CD14-positive monocyte (primary cell): ENCODE measurements around the gene TRIM41. TPM values are rescaled to one million over a fixed set of nuclear protein-coding genes. Genes with fewer than 3 reads are reported as not detected.
"Not testable (repeated sequence)": the region's sequence is repeated elsewhere in the genome, so short reads cannot be mapped to it uniquely, and the experiment has no call there.

Experiments
- DNase-seq, 3 donors: peaks; one replicate each; pipeline ENCODE4 v3.0.0-alpha.2; 2011 to 2022
- H2AFZ ChIP-seq: 2 replicates; pipeline ENCODE4 v1.6.0; 2012; ENCODE audit warnings: mild to moderate bottlenecking, low read depth, low read length, inconsistent platforms; ENCODE audit not compliant: insufficient read depth, poor library complexity, severe bottlenecking
- H3K27ac ChIP-seq, 2 donors: 1 replicate in 1 of 2; 2 replicates in 1 of 2; pipeline ENCODE4 v1.5.1; 2012 to 2013; ENCODE audit warnings: low read length in 2 of 2, control low read depth in 1 of 2, inconsistent platforms in 1 of 2, low read depth in 1 of 2, mild to moderate bottlenecking in 1 of 2
- H3K27me3 ChIP-seq, 2 donors: one replicate each; pipeline versions ENCODE4 v1.6.0 to v1.6.1; 2011 to 2013; ENCODE audit warnings: low read length in 2 of 2; ENCODE audit not compliant: control insufficient read depth in 2 of 2, insufficient read depth in 2 of 2
- H3K36me3 ChIP-seq, 2 donors: replicated peaks in 1 of 2; 1 replicate in 1 of 2; 2 replicates in 1 of 2; pipeline versions ENCODE4 v1.5.1 to v1.6.1; 2012 to 2013; ENCODE audit warnings: low read length in 2 of 2, control low read depth in 1 of 2, inconsistent platforms in 1 of 2, mild to moderate bottlenecking in 1 of 2; ENCODE audit not compliant: insufficient read depth in 2 of 2, control insufficient read depth in 1 of 2
- H3K4me1 ChIP-seq, 2 donors: 1 replicate in 1 of 2; 2 replicates in 1 of 2; pipeline versions ENCODE4 v1.5.1 to v1.6.1; 2012 to 2013; ENCODE audit warnings: low read length in 2 of 2, control low read depth in 1 of 2, inconsistent platforms in 1 of 2, mild to moderate bottlenecking in 1 of 2, moderate library complexity in 1 of 2; ENCODE audit not compliant: insufficient read depth in 2 of 2, control insufficient read depth in 1 of 2
- H3K4me2 ChIP-seq: replicated peaks from 2 replicates; pipeline ENCODE3; 2012; ENCODE audit warnings: low read length, moderate library complexity, mild to moderate bottlenecking; ENCODE audit not compliant: poor library complexity, severe bottlenecking; ENCODE audit errors: extremely low read depth
- H3K4me3 ChIP-seq, 3 experiments: fragments of 200-600 bp in 1 of 3; sonication (generic) in 1 of 3; replicated peaks in 1 of 3; 1 replicate in 2 of 3; 2 replicates in 1 of 3; pipeline ENCODE4 v1.5.1; 2011 to 2013; ENCODE audit warnings: low read length in 3 of 3, mild to moderate bottlenecking in 3 of 3, control low read depth in 2 of 3, low read depth in 2 of 3, inconsistent platforms in 1 of 3, moderate library complexity in 1 of 3
- H3K79me2 ChIP-seq: 2 replicates; pipeline ENCODE4 v1.6.0; 2012; ENCODE audit warnings: mild to moderate bottlenecking, control low read depth, inconsistent platforms, low read length, moderate library complexity; ENCODE audit not compliant: insufficient read depth
- H3K9ac ChIP-seq: 2 replicates; pipeline ENCODE4 v1.6.0; 2017; ENCODE audit warnings: low read length, mild to moderate bottlenecking; ENCODE audit not compliant: insufficient read depth, poor library complexity, severe bottlenecking
- H3K9me3 ChIP-seq, 2 donors: replicated peaks in 1 of 2; 1 replicate in 1 of 2; 2 replicates in 1 of 2; pipeline versions ENCODE4 v1.5.1 to v1.6.1; 2012 to 2013; ENCODE audit warnings: low read length in 2 of 2, control low read depth in 1 of 2; ENCODE audit not compliant: control insufficient read depth in 1 of 2, insufficient read depth in 1 of 2
- H4K20me1 ChIP-seq: 2 replicates; pipeline ENCODE4 v1.6.0; 2012; ENCODE audit warnings: mild to moderate bottlenecking, low read length, control low read depth, moderate library complexity; ENCODE audit not compliant: insufficient read depth
- H3K27ac Mint-ChIP-seq, 7 donors: one replicate each; pipeline ENCODE4 v1.8.0; 2020; ENCODE audit warnings: mild to moderate bottlenecking in 7 of 7, mixed read lengths in 7 of 7, moderate library complexity in 6 of 7, inconsistent platforms in 2 of 7
- H3K27me3 Mint-ChIP-seq, 3 donors: one replicate each; pipeline ENCODE4 v1.8.0; 2021 to 2022; ENCODE audit warnings: low read depth in 3 of 3, mild to moderate bottlenecking in 3 of 3, mixed read lengths in 3 of 3, moderate library complexity in 3 of 3, inconsistent platforms in 1 of 3
- H3K36me3 Mint-ChIP-seq, 2 donors: one replicate each; pipeline ENCODE4 v1.8.0; 2020; ENCODE audit warnings: mixed read lengths in 2 of 2, inconsistent platforms in 1 of 2, mild to moderate bottlenecking in 1 of 2
- H3K4me1 Mint-ChIP-seq: one replicate; pipeline ENCODE4 v1.8.0; 2020; ENCODE audit warnings: mild to moderate bottlenecking, mixed read lengths
- H3K4me3 Mint-ChIP-seq, 2 donors: one replicate each; pipeline ENCODE4 v1.8.0; 2020; ENCODE audit warnings: mild to moderate bottlenecking in 2 of 2, mixed read lengths in 2 of 2, moderate library complexity in 1 of 2
- H3K9me3 Mint-ChIP-seq, 7 donors: one replicate each; pipeline ENCODE4 v1.8.0; 2020 to 2022; ENCODE audit warnings: mixed read lengths in 7 of 7, mild to moderate bottlenecking in 6 of 7, moderate library complexity in 6 of 7, inconsistent platforms in 2 of 7
- WGBS: methylation state at CpG from one replicate; pipeline ENCODE4 v1.1.5; 2013; ENCODE audit warnings: missing lambda C conversion rate; ENCODE audit not compliant: insufficient coverage; 5-methylcytosine and 5-hydroxymethylcytosine counted together
- intact Hi-C, 2 donors: fragments of 100-400 bp; cut with micrococcal nuclease; formaldehyde crosslinking; loops; one replicate each; pipeline versions ENCODE4 v1.15.0 to v1.15.1; 2023
- polyA plus RNA-seq, 3 donors: library from polyadenylated mRNA; depleted of rRNA in 1 of 3; unstranded in 2 of 3; stranded (reverse) in 1 of 3; fragments of 300-500 nt in 2 of 3; fragments of >200 nt in 1 of 3; fragmentation: Illumina TruSeq in 2 of 3; gene quantifications; 1 replicate in 2 of 3; 2 replicates in 1 of 3; pipeline ENCODE4 v1.2.3, GENCODE V29; 2012 to 2021
- TF ChIP-seq, protein P1 (sequence below): fragments of 200-600 bp; IDR thresholded peaks from one replicate; pipeline ENCODE4 v1.8.0; 2022; ENCODE audit warnings: antibody characterized with exemption, mild to moderate bottlenecking

The TRIM41 gene
- polyA plus RNA-seq, 3 donors = 0.12 to 26.4 (median 0.24) TPM

DNA sequence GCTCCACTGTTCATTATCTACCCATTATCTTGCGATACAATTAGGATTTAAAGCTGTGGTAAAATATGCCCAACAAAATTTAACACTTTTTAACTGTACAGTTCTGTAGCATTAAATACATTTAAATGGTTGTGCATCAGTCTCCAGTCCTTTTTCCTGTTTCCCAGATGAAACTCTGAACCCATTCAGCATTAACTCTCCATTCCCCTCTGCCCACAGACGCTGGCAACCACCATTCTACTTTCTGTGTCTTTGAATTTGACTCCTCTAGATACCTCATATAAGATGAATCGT lies 15.2 kb upstream of the TRIM41 start:
- H3K9me3 Mint-ChIP-seq = peaks cover 0 to 16% (median 7%) of the 10 kb centered on the region in 7 donors
- H3K27me3 Mint-ChIP-seq = peaks cover 30 to 36% (median 31%) of the 10 kb centered on the region in 3 donors
- Histone ChIP-seq H3K9me3 (no peaks in the 10 kb centered on the region), H3K27me3 (peaks cover 6 to 30% of the 10 kb centered on the region in 2 donors), H2AFZ (no peak overlapping the region), H4K20me1 (no peaks in the 10 kb centered on the region), H3K27ac (no peak overlapping the region), H3K9ac (no peak overlapping the region), H3K4me1 (peaks cover 41 to 49% of the 10 kb centered on the region in 2 donors), H3K4me2 (peak overlapping the region; percentile 93), H3K79me2 (no peaks in the 10 kb centered on the region), H3K4me3 (peak overlapping the region in 1 of 3 experiments; percentile 81), H3K36me3 (no peaks in the 10 kb centered on the region)
- WGBS = 0% methylated on average over 1 of the region's 3 CpGs
- peaks cover 44% of the 10 kb centered on the region for H3K4me1 Mint-ChIP-seq
- intact Hi-C loops = no loop called here
- peaks cover 8 to 13% of the 10 kb centered on the region in 2 donors for H3K36me3 Mint-ChIP-seq
- TF ChIP-seq, protein P1, sequence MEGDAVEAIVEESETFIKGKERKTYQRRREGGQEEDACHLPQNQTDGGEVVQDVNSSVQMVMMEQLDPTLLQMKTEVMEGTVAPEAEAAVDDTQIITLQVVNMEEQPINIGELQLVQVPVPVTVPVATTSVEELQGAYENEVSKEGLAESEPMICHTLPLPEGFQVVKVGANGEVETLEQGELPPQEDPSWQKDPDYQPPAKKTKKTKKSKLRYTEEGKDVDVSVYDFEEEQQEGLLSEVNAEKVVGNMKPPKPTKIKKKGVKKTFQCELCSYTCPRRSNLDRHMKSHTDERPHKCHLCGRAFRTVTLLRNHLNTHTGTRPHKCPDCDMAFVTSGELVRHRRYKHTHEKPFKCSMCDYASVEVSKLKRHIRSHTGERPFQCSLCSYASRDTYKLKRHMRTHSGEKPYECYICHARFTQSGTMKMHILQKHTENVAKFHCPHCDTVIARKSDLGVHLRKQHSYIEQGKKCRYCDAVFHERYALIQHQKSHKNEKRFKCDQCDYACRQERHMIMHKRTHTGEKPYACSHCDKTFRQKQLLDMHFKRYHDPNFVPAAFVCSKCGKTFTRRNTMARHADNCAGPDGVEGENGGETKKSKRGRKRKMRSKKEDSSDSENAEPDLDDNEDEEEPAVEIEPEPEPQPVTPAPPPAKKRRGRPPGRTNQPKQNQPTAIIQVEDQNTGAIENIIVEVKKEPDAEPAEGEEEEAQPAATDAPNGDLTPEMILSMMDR = no peak
- peak overlapping the region; percentile 92 to 99 for H3K4me3 Mint-ChIP-seq
- no peak overlapping the region for H3K27ac Mint-ChIP-seq
- no peak for DNase-seq

DNA sequence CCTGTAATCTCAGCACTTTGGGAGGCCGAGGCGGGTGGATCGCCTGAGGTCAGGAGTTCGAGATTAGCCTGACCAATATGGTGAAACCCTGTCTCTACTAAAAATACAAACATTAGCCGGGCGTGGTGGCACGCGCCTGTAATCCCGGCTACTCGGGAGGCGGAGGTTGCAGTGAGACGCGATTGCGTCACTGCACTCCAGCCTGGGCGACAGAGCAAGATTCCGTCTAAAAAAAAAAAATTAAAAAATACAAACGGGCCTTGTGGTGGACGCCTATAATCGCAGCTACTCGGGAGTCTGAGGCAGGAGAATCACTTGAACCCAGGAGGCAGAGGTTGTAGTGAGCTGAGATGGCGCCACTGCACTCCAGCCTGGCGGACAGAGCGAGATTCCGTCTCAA lies 14.1 kb upstream of the TRIM41 start:
- intact Hi-C loops, H3K4me2 ChIP-seq, H3K4me3 Mint-ChIP-seq, H3K4me3 ChIP-seq, H3K36me3 ChIP-seq, H3K9ac ChIP-seq, H4K20me1 ChIP-seq, DNase-seq, H3K79me2 ChIP-seq, H3K27ac Mint-ChIP-seq, H2AFZ ChIP-seq, H3K27ac ChIP-seq, H3K9me3 ChIP-seq: not testable (repeated sequence)
- 95% methylated on average over 14 of the region's 24 CpGs for WGBS
- Mint-ChIP-seq H3K9me3 (peaks cover 0 to 16% (median 7%) of the 10 kb centered on the region in 7 donors), H3K4me1 (peaks cover 33% of the 10 kb centered on the region), H3K36me3 (peaks cover 8 to 13% of the 10 kb centered on the region in 2 donors), H3K27me3 (peaks cover 34 to 38% (median 36%) of the 10 kb centered on the region in 3 donors)
- peaks cover 30 to 38% of the 10 kb centered on the region in 2 donors for H3K4me1 ChIP-seq
- peaks cover 6 to 33% of the 10 kb centered on the region in 2 donors for H3K27me3 ChIP-seq

DNA sequence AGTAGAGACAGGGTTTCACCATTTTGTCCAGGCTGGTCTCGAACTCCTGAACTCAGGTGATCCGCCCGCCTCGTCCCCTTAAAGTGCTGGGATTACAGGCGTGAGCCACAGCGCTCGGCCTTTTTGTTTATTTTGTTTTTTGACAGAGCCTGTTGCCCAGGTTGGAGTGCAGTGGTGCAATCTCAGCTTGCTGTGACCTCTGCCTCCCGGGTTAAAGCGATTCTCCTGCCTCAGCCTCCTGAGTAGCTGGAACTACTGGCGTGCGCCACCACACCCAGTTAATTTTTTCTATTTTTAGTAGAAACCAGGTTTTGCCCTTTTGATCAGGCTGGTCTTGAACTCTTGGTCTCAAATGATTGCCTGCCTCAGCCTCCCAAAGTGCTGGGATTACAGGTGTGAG lies 12.9 kb upstream of the TRIM41 start:
- 100% methylated on average over 8 of the region's 11 CpGs for WGBS
- H3K4me2 ChIP-seq, H4K20me1 ChIP-seq, H3K4me3 ChIP-seq, H3K9me3 ChIP-seq, H3K79me2 ChIP-seq, intact Hi-C loops, DNase-seq, H3K27ac ChIP-seq, H3K9ac ChIP-seq, H3K27ac Mint-ChIP-seq, H2AFZ ChIP-seq, H3K36me3 ChIP-seq: not testable (repeated sequence)
- Mint-ChIP-seq H3K4me3 (peak overlapping the region in 1 of 2 donors; percentile 35), H3K36me3 (peaks cover 8 to 13% of the 10 kb centered on the region in 2 donors), H3K9me3 (peaks cover 0 to 16% (median 7%) of the 10 kb centered on the region in 7 donors), H3K27me3 (peaks cover 31 to 35% (median 34%) of the 10 kb centered on the region in 3 donors), H3K4me1 (peaks cover 28% of the 10 kb centered on the region)
- Histone ChIP-seq H3K4me1 (peaks cover 26 to 27% of the 10 kb centered on the region in 2 donors), H3K27me3 (peaks cover 6 to 36% of the 10 kb centered on the region in 2 donors)

DNA sequence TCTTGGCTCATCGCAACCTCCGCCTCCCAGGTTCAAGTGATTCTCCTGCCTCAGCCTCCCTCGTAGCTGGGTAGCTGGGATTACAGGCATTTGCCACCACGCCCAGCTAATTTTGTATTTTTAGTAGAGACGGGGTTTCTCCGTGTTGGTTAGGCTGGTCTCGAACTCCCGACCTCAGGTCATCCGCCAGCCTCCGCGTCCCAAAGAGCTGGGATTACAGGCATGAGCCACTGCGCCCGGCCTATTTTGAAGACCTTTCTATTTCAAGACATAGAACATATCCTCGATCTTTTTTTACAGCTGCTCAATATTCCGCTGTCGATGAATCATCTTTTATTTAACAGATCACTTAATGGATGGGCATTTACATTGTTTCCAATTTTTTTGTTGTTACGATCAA lies 12.4 kb upstream of the TRIM41 start:
- H3K9ac ChIP-seq, intact Hi-C loops, H3K36me3 ChIP-seq, H4K20me1 ChIP-seq, H3K4me3 ChIP-seq, H3K4me2 ChIP-seq, H3K27ac Mint-ChIP-seq, H2AFZ ChIP-seq, H3K27ac ChIP-seq, H3K79me2 ChIP-seq, DNase-seq, H3K4me3 Mint-ChIP-seq, H3K9me3 ChIP-seq: not testable (repeated sequence)
- H3K4me1 Mint-ChIP-seq = peaks cover 25% of the 10 kb centered on the region
- Histone ChIP-seq H3K27me3 (peaks cover 6 to 31% of the 10 kb centered on the region in 2 donors), H3K4me1 (peaks cover 21% of the 10 kb centered on the region in 2 donors)
- 93% methylated on average over 11 of the region's 17 CpGs for WGBS
- H3K27me3 Mint-ChIP-seq = peaks cover 26 to 31% (median 31%) of the 10 kb centered on the region in 3 donors
- peaks cover 0 to 16% (median 7%) of the 10 kb centered on the region in 7 donors for H3K9me3 Mint-ChIP-seq
- H3K36me3 Mint-ChIP-seq = peaks cover 7 to 13% of the 10 kb centered on the region in 2 donors
